ENCODE measurements around the gene CCL26.

GRCh38 chr7:75796420-75796819 is 24.4 kb upstream of the CCL26 start:
- no peak for TF ChIP-seq CTCF (IDR thresholded peaks at IDR 0.05)
- no peak for TF ChIP-seq ZFX (IDR thresholded peaks at IDR 0.05; ENCODE audit: borderline replicate concordance)

Data from 22Rv1 (cell line).